Measurements from ENCODE around the gene D2HGDH.

GRCh38 chr2:241810307-241811200, 76.1 kb downstream of the D2HGDH start:
- TF ChIP-seq TAF1 (IDR thresholded peaks at IDR 0.05; ENCODE audit: borderline replicate concordance, low read depth, low read length) (no peak), POLR2AphosphoS5 (IDR thresholded peaks at IDR 0.05; ENCODE audit: low read depth, low read length) (no peak), POLR2A (IDR thresholded peaks at IDR 0.05; ENCODE audit: low read depth, low read length) (no peak)
